Stimulated activated CD4-positive, alpha-beta T cell treated with anti-CD3 and anti-CD28 coated beads, Interleukin-2, amount 100 ng/mL, for 4 hours (primary cell): ENCODE data around the gene UAP1L1.

Experiments used
- DNase-seq: peaks from one replicate; pipeline ENCODE4 v3.0.0-alpha.2; 2020; ENCODE audit warnings: low read depth

Gene UAP1L1

DNA sequence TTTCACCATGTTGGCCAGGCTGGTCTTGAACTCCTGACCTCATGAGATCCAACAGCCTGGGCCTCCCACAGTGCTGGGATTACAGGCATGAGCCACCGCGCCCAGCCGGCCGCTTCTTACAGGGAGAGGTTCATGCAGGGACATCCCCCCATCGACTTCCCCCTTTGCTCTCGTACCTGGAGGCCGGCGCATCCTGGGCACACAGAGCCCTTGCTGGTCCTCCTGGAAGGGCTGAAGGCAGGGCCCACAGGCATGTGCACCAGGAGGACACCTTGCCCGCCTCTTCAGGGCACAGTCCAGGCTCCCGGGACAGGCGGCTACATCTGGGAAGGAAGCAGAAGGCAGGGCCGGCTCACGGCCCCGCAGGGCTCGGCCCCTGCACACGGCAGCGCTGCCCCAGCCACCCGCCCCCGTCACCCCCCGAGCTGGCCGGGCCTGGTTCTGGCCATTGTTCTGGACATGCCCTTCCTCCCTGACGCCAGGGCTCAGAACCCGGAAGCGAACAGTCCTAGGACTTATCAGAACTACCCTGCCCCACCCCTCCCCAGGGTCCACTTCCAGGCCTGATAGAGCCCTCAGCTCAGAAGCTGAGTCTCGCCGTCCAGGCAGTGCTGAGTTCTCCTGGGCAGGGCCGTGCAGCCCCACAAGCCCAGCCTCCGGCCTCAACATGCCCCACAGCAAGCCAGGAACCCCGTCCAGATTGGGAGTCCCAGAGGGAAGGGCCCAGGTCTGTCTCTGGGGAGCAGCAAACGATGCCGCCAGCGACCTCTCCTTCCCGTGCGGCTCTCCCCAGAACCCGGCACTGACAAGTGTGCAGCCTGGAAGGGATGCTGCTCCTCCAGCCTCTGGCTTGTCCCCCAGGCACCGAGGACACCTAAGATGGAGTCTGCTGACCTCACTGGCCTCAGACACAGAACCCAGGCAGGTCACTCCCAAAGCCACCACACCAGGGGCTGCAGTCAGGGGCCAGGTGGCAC is 34.3 kb upstream of the UAP1L1 start:
- DNase-seq, result no peak

DNA sequence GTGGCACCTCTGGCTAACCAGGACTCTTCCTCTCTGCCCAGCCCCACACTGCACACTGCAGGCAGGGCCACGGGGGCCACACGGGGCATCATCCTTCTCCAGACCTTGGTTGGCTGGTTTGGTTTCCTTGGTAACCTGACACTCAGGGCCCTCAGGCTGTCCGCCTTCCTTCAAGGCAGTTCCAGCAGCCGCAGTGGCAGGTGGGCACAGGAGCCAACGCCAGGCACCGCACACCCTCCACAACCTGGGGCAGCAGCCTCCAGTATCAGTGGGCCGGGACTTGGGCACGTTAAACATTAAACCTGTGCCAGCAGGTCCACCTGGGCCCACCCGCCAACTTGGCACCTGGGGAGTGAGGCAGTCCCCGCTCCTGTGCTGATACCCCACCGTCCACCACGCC is 33.3 kb upstream of the UAP1L1 start:
- no peak for DNase-seq

DNA sequence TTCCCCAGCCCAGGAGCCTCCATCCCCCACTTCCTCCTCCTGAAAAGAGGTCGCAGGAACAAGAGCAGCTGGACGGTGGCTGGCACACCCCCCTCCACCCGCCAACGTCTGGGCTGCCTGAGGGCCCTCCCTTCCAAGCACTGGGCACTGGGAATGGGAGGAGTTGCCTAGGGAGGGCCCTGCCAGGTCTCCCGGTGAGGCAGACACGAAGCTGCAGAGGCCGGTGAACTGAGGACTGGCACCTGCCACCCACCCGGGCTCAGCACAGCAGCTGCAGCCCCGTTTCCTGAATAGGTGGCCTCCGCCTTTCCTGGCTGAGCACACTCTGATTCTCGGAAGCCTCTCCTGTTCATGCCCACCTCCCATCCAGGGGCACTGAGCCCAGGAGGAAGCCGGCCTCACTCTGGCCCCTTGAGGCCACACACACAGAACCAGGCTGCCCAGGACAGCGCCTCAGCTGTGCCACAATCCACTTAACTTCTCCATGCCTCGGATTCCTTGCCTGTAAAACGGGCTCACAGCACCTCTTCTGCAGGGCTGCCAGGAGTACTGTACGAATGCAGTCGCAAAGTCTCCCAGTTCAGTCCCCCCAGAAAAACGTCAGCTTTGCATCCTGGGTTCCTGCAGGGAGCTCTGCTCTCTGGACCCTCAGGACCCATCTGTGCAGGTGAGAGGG is 32.7 kb upstream of the UAP1L1 start:
- no peak for DNase-seq

GRCh38 chr9:137045294-137046087 is 31.8 kb upstream of the UAP1L1 start:
- DNase-seq, result no peak

- peak; percentile 58 for DNase-seq
These were observed 31.1 kb upstream of the UAP1L1 start, which contains the start of gene NPDC1 for GRCh38 chr9:137046088-137046787. NPDC1 (minus strand) TSS chr9:137046177; CDS start chr9:137045989, 188 bp downstream.

- DNase-seq, result no peak
These were observed 28.4 kb upstream of the UAP1L1 start for GRCh38 chr9:137048655-137049543.

- DNase-seq, result no peak
These were observed 27.5 kb upstream of the UAP1L1 start for GRCh38 chr9:137049544-137050449.

GRCh38 chr9:137050570-137050969 is 26.7 kb upstream of the UAP1L1 start:
- no peak for DNase-seq

GRCh38 chr9:137051145-137051724 is 26.1 kb upstream of the UAP1L1 start:
- DNase-seq, result no peak

GRCh38 chr9:137052293-137052692 is 25.0 kb upstream of the UAP1L1 start:
- DNase-seq, result no peak

GRCh38 chr9:137052998-137053943 is 24.0 kb upstream of the UAP1L1 start:
- no peak for DNase-seq

GRCh38 chr9:137053944-137054931 is 23.1 kb upstream of the UAP1L1 start, which contains the start of gene ENTPD2:
ENTPD2 (minus strand) TSS chr9:137054061; CDS start chr9:137053997, 64 bp downstream.
- DNase-seq, result peak; percentile 51

DNA sequence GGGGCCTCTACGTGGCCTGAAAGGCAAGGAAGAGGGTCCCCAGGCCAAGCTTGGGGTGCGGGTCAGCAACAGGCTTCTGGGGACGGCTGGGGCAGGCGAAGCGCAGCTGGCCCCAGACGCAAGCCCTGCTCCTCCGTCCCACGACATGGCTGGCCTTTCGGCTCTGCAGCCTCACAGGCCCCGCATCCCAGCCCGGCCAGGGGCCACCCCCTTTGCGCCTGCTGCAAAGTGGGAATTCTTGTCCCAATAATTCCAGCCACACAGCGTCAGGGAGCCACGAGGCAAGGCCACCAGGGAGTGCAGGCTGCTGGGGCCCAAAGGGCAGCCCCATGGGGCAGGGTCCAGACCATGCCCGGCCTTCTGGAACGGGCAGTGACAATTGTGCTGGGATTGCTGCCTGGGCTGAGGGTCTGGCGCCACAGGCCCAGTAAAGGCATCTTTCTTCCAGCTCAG is 22.4 kb upstream of the UAP1L1 start:
- no peak for DNase-seq

DNA sequence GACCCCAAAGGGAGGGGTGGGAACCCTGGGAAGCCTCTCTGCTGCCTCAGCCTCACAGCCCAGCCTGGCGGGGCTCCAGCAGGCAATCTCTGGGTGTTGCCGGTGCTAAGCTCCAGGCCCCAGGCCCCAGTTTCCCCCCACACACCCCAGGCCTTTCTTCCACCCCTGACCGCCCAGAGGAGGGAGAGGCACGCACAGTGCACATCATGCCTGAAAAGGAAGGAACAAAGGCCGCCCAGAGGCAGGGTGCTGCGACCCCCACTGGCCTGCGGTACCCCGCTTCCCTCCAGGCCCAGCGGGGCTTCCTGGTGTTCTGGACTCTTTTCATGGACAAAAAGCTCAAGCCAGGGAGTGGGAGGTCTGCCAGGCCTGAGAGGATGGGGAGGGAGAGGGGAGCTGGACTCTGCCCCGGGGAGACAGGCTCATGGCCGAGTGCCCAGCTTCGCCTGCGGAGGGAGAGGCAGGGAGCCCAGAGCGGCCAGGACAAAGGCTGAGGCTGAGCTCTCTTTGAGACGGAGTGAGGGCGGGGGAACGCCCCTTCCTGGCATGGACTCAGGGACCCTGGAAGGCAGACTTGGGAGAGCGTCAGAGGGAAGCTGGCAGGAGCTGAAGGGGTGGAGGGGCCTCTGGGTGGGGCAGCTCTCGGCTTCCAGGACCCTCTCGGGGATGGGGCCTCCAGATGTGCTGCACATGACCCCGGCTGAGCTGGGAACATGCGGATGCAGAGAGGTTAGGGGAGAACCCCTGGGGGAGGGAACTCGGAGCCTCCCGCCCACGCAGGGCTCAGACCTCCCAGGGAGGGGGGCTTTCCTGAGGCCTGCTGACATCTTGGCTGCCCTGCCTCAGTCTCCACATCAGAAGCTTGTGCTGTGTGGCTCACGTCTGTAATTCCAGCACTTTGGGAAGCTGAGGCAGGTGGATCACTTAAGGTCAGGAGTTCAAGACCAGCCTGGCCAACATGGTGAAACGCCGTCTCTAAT is 21.6 kb upstream of the UAP1L1 start:
- no peak for DNase-seq

GRCh38 chr9:137056739-137057415 is 20.4 kb upstream of the UAP1L1 start:
- DNase-seq, result no peak
